KMS-11 (cell line): ENCODE measurements around the gene PCSK2.

ENCODE experiments used
- H2AFZ ChIP-seq: fragments of 200-600 bp; sonication (generic); 2 replicates; pipeline ENCODE4 v1.6.1; 2016; ENCODE audit warnings: antibody characterized with exemption, mixed run types, low read depth
- H3K27ac ChIP-seq: fragments of 200-600 bp; sonication (generic); 2 replicates; pipeline ENCODE4 v1.6.1; 2016; ENCODE audit warnings: mild to moderate bottlenecking, mixed run types
- H3K27me3 ChIP-seq: fragments of 200-600 bp; sonication (generic); 2 replicates; pipeline ENCODE4 v1.6.1; 2017; ENCODE audit warnings: mild to moderate bottlenecking, low read depth, mixed run types, moderate library complexity; ENCODE audit not compliant: insufficient read depth
- H3K36me3 ChIP-seq: fragments of 200-600 bp; sonication (generic); 2 replicates; pipeline ENCODE4 v1.6.1; 2017; ENCODE audit warnings: mild to moderate bottlenecking, mixed run types; ENCODE audit not compliant: insufficient read depth
- H3K4me1 ChIP-seq: fragments of 200-600 bp; sonication (generic); 2 replicates; pipeline ENCODE4 v1.6.1; 2016; ENCODE audit warnings: mild to moderate bottlenecking, low read depth, mixed run types; ENCODE audit not compliant: poor library complexity, severe bottlenecking
- H3K4me2 ChIP-seq: fragments of 200-600 bp; sonication (generic); 2 replicates; pipeline ENCODE4 v1.7.0; 2016; ENCODE audit warnings: mild to moderate bottlenecking, mixed run types
- H3K4me3 ChIP-seq: fragments of 200-600 bp; sonication (generic); IDR thresholded peaks from 2 replicates; pipeline ENCODE4 v1.6.1; 2017; ENCODE audit warnings: low read depth, low read length, mixed read lengths; ENCODE audit not compliant: insufficient read depth
- H3K79me2 ChIP-seq: fragments of 200-600 bp; sonication (generic); 2 replicates; pipeline ENCODE4 v1.6.1; 2016; ENCODE audit warnings: low read depth, mixed run types; ENCODE audit not compliant: insufficient read depth
- H3K9ac ChIP-seq: fragments of 200-600 bp; sonication (generic); 2 replicates; pipeline ENCODE4 v1.6.1; 2016; ENCODE audit warnings: mild to moderate bottlenecking, mixed run types
- H4K20me1 ChIP-seq: fragments of 200-600 bp; sonication (generic); 2 replicates; pipeline ENCODE4 v1.6.1; 2016; ENCODE audit warnings: mild to moderate bottlenecking, mixed run types; ENCODE audit not compliant: insufficient read depth
- CTCF ChIP-seq: fragments of 200-600 bp; sonication (generic); conservative IDR thresholded peaks from 2 replicates; pipeline ENCODE4 v1.6.1; 2017; ENCODE audit warnings: low read depth, mild to moderate bottlenecking, antibody characterized with exemption, low read length, moderate library complexity, mixed read lengths

PCSK2 gene

GRCh38 chr20:17229256-17229655 is 2.4 kb downstream of the PCSK2 start:
- no peaks in the 10 kb centered on the region for H3K27me3 ChIP-seq
- H2AFZ ChIP-seq = no peak overlapping the region
- H3K4me1 ChIP-seq = no peaks in the 10 kb centered on the region
- H3K4me2 ChIP-seq = no peak overlapping the region
- H3K36me3 ChIP-seq = no peaks in the 10 kb centered on the region
- no peak for TF ChIP-seq CTCF
- H3K79me2 ChIP-seq = no peaks in the 10 kb centered on the region
- no peak overlapping the region for H3K9ac ChIP-seq
- no peak overlapping the region for H3K4me3 ChIP-seq
- H3K27ac ChIP-seq = no peak overlapping the region
- H4K20me1 ChIP-seq = no peaks in the 10 kb centered on the region

- Histone ChIP-seq H3K4me1 (no peaks in the 10 kb centered on the region), H2AFZ (no peak overlapping the region), H3K9ac (no peak overlapping the region), H3K27me3 (no peaks in the 10 kb centered on the region), H3K27ac (no peak overlapping the region), H4K20me1 (no peaks in the 10 kb centered on the region), H3K4me2 (no peak overlapping the region), H3K4me3 (no peak overlapping the region), H3K79me2 (no peaks in the 10 kb centered on the region), H3K36me3 (no peaks in the 10 kb centered on the region)
- no peak for TF ChIP-seq CTCF
Measured at GRCh38 chr20:17233626-17234025, 6.8 kb downstream of the PCSK2 start.

GRCh38 chr20:17236766-17237165 is 9.9 kb downstream of the PCSK2 start:
- H2AFZ ChIP-seq = no peak overlapping the region
- H3K27ac ChIP-seq = no peak overlapping the region
- H3K27me3 ChIP-seq = no peaks in the 10 kb centered on the region
- H3K4me1 ChIP-seq = no peaks in the 10 kb centered on the region
- H3K79me2 ChIP-seq = no peaks in the 10 kb centered on the region
- H4K20me1 ChIP-seq = no peaks in the 10 kb centered on the region
- H3K9ac ChIP-seq = no peak overlapping the region
- H3K36me3 ChIP-seq = no peaks in the 10 kb centered on the region
- no peak overlapping the region for H3K4me2 ChIP-seq
- H3K4me3 ChIP-seq = no peak overlapping the region
- no peak for TF ChIP-seq CTCF

- TF ChIP-seq CTCF = no peak
- Histone ChIP-seq H3K4me2 (no peak overlapping the region), H3K79me2 (no peaks in the 10 kb centered on the region), H3K9ac (no peak overlapping the region), H4K20me1 (no peaks in the 10 kb centered on the region), H3K36me3 (no peaks in the 10 kb centered on the region), H3K27ac (no peak overlapping the region), H3K4me1 (no peaks in the 10 kb centered on the region), H3K4me3 (no peak overlapping the region), H2AFZ (no peak overlapping the region), H3K27me3 (no peaks in the 10 kb centered on the region)
Measured at GRCh38 chr20:17248224-17248623, 21.4 kb downstream of the PCSK2 start.

GRCh38 chr20:17262786-17263185 is 35.9 kb downstream of the PCSK2 start:
- H3K4me1 ChIP-seq = no peaks in the 10 kb centered on the region
- H3K4me2 ChIP-seq = no peak overlapping the region
- H3K79me2 ChIP-seq = no peaks in the 10 kb centered on the region
- no peak overlapping the region for H2AFZ ChIP-seq
- no peaks in the 10 kb centered on the region for H3K27me3 ChIP-seq
- no peak overlapping the region for H3K4me3 ChIP-seq
- no peak overlapping the region for H3K9ac ChIP-seq
- H4K20me1 ChIP-seq = no peaks in the 10 kb centered on the region
- no peaks in the 10 kb centered on the region for H3K36me3 ChIP-seq
- no peak for TF ChIP-seq CTCF
- H3K27ac ChIP-seq = no peak overlapping the region
